RPMI7951 (cell line): ENCODE results near the gene MRO. TPM values are rescaled to one million over a fixed set of nuclear protein-coding genes. Genes with fewer than 3 reads are reported as not detected.
A peak's percentile ranks its signal among the peaks of the same experiment; 100 is the strongest.

Source experiments
- DNase-seq: peaks from one replicate; pipeline ENCODE4 v3.0.0-alpha.2; 2012; ENCODE audit warnings: low read depth
- total RNA-seq: library from RNA; depleted of rRNA; stranded (reverse); fragments of >200 nt; shearing (Covaris generic); gene quantifications from 2 replicates; pipeline ENCODE4 v1.2.3, GENCODE V29; 2014; rRNA removed

MRO gene
- total RNA-seq: not detected in 2 replicates

- peak; percentile 65 for DNase-seq
These were observed at the start of gene MRO for GRCh38 chr18:50819728-50820378. MRO (minus strand) TSS chr18:50820016; CDS start chr18:50809400, 10,616 bp downstream.

GRCh38 chr18:50869150-50869549 lies 49.3 kb upstream of the MRO start:
- DNase-seq: no peak

GRCh38 chr18:50866765-50867164 lies 46.9 kb upstream of the MRO start:
- DNase-seq: no peak

DNA sequence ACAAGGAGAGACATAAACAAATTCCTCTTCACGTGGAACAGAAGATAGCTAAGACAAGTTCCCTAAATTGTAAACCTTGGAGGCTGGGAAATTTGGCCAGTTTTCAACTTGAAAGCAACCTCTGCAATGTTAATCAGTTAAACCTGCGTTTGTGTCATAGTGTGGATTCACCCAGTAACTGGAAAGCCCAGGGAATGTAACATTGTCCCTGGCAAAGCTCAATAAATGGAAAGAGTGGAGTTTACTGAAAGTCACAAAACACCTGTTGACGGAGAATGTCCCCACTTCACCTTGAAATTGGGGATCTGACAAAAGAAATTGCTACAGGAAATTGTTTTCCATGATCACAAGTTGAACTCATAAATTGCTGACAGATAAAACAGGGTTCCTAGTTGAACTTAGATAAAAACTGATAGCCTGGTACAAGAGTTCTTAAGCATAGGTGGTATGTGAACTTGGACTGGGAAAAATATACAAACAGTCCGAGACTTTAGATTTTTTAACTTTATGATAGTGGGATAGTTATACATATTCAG lies 44.1 kb upstream of the MRO start:
- DNase-seq: no peak

DNA sequence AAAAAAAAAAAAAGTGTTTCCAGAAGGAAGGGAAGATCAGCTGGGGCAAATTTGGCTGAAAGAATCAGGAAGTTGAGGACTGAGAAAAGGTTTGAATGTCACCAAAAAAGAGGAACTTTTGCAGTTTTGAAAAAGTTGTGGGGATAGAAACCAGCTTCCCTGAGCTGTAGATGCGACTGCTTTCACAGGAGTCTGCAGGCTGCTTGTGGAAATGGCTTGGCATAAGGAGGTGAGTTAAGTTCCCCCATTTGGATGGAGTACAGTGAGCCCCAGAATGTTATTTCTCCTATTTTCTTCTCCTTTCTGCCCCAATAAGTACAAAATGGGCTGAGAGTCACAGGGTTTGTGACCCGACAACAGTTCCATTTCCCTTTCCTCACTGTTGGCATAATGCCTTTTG lies 42.6 kb upstream of the MRO start:
- no peak for DNase-seq

- no peak for DNase-seq
These were observed 41.8 kb upstream of the MRO start for GRCh38 chr18:50861617-50862016.

GRCh38 chr18:50859793-50860555 lies 40.2 kb upstream of the MRO start:
- DNase-seq: no peak

- DNase-seq: no peak
These were observed 37.9 kb upstream of the MRO start for GRCh38 chr18:50857694-50858093.

DNA sequence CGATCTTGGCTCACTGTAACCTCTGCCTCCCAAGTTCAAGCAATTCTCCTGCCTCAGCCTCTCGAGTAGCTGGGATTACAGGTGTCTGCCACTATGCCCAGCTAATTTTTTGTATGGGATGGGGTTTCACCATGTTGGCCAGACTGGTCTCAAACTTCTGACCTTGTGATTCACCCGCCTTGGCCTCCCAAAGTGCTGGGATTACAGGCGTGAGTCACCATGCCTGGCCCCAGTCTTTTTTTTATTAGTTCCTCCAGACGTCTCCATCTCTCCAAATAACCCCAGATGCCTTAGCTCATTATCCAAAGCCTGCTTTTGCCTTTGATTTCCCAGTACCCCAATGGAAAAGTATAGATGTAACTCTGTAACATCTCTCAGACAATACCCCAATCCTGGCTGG lies 37.4 kb upstream of the MRO start:
- peak; percentile 32 for DNase-seq

- no peak for DNase-seq
These were observed 36.4 kb upstream of the MRO start for GRCh38 chr18:50855976-50856757.

DNA sequence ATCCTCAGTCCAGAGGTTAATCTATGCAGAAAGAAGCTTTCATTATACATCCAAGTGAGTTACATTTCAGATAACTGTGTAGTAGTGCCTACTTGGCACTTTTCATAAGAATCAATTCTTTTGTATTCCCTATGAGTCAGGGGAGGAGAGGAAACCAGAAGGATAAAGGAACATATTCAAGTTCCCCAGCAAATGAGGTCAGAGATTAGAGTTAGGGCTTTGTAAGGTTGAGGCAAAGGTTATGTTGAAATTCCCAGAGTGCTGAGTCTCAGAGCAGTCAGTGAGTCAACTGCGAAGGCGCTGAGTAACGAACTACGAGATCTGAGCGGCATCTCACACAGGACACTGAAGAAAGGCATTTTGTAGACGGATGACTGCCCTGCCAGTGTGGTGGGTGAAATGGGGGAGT lies 34.1 kb upstream of the MRO start:
- DNase-seq: peak; percentile 36

- no peak for DNase-seq
These were observed 30.7 kb upstream of the MRO start for GRCh38 chr18:50850307-50851065.

GRCh38 chr18:50849419-50849821 lies 29.6 kb upstream of the MRO start:
- no peak for DNase-seq

DNA sequence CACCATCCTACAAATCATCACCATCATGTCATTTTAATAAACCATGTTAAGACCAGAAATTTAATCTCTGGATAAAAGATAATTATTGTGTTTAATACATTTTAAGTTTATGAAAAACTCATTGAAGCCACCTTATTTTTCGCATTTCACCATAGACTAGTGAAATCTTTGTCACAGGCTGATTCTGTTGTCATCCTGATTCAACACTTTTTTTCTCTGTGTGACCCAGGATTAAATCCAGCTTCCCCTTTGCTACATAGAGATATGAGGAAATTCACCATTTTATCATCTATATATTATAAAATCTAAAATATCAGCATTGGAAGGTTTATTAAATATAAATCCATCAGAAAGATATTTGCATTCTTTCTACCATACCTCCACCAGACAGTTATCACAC lies 29.2 kb upstream of the MRO start:
- no peak for DNase-seq

GRCh38 chr18:50848061-50848551 lies 28.3 kb upstream of the MRO start:
- DNase-seq: no peak

GRCh38 chr18:50847192-50847591 lies 27.4 kb upstream of the MRO start:
- peak; percentile 45 for DNase-seq

DNA sequence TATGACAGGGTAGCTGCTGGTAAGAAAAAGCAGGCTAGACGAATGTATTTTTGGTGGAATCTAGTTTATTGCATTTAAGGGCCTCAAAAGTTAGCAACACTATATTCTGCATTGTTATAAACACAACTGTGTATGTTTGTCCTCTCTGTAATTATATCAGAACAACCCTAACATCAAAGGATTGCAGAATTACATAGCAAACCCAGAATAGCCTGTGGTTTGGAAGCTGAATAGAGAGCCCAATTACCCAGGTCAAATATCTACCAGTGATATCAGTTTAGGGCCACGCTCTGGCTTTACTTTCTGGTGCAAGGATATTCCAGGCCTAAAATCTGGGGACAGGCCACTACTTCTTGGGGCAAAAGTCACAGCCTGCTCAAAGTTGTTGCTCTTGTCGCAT lies 25.1 kb upstream of the MRO start:
- no peak for DNase-seq

- DNase-seq: no peak
These were observed 24.7 kb upstream of the MRO start for GRCh38 chr18:50844554-50844953.

DNA sequence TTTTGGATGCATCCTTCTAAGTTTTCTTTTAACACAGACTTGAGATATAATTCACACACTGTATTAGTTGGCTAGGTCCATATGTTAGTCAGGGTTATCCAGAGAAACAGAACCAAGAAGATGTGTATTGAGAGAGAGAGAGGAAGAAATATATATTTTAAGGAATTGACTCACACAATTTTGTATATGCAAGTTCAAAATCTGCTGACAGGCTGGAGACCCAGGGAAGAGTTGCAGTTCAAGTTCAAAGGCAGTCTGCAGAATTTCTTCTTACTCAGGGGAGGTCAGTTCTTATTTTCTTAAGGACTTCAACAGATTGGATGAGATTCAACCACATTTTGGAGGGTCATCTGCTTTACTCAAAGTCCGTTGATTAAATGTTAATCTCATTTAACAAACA lies 23.0 kb upstream of the MRO start:
- no peak for DNase-seq

DNA sequence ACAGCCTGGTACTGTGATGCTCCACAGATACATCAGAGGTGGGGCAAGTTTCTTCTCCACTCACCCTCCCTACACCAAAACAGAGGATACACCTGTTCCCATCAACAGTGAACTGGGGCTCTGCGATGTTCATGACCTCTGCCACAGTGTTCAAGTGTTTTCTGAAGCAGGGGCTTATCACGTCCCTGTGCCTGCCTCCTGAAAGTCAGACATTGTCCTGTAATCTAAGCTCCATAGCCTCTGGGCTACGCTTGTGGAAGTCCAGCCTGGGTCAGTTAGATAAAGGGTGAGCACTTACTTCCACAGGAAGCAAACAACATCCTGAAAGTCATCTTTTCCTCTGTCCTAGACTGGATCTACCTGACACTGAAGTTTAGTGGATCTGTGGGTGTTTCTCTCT lies 20.2 kb upstream of the MRO start:
- DNase-seq: no peak

GRCh38 chr18:50839341-50839740 lies 19.5 kb upstream of the MRO start:
- no peak for DNase-seq
